H1 (cell line): Measurements from ENCODE around the gene SMIM38. TPM values are rescaled to one million over a fixed set of nuclear protein-coding genes. Genes with fewer than 3 reads are reported as not detected.

Experiments used
- CTCF ChIA-PET: fragments of 300-600 bp; sonication (Branson Sonifier 250); formaldehyde crosslinking; loops from one replicate; lab custom pipeline; 2021; ENCODE audit not compliant: partially characterized antibody; lab: Charles Lee
- POLR2A ChIA-PET: fragments of 300-600 bp; sonication (Branson Sonifier 250); formaldehyde crosslinking; loops from one replicate; lab custom pipeline; 2021; ENCODE audit warnings: inconsistent platforms; ENCODE audit not compliant: partially characterized antibody; lab: Charles Lee
- DNase-seq, 2 experiments: peaks; one replicate each; pipeline versions ENCODE4 v3.0.0 to v3.0.0-alpha.2; 2010 to 2022; ENCODE audit warnings: low spot score in 2 of 2, low read depth in 1 of 2, mixed read lengths in 1 of 2
- FAIRE-seq: peaks from 2 replicates; lab custom pipeline; 2011; peaks lifted over from hg19 to GRCh38; lab: Jason Lieb, UNC
- H2AFZ ChIP-seq: 2 replicates; pipeline ENCODE4 v1.8.1; 2012; ENCODE audit warnings: low read length, inconsistent platforms
- H2AK5ac ChIP-seq: 2 replicates; pipeline ENCODE4 v1.6.1; 2013; ENCODE audit warnings: low read depth, low read length
- H2BK120ac ChIP-seq: replicated peaks from 2 replicates; pipeline ENCODE3; 2013; ENCODE audit warnings: low read depth, low read length, inconsistent platforms
- H2BK12ac ChIP-seq: 2 replicates; pipeline ENCODE4 v1.6.1; 2013; ENCODE audit warnings: low read depth, low read length
- H2BK15ac ChIP-seq: 2 replicates; pipeline ENCODE4 v1.6.1; 2013; ENCODE audit warnings: low read length
- H2BK20ac ChIP-seq: 2 replicates; pipeline ENCODE4 v1.6.1; 2013; ENCODE audit warnings: low read length
- H2BK5ac ChIP-seq: 2 replicates; pipeline ENCODE4 v1.6.1; 2013; ENCODE audit warnings: low read depth, low read length
- H3K14ac ChIP-seq: 2 replicates; pipeline ENCODE4 v1.6.1; 2013; ENCODE audit warnings: inconsistent platforms; ENCODE audit not compliant: insufficient read length
- H3K18ac ChIP-seq: 2 replicates; pipeline ENCODE4 v1.6.1; 2013; ENCODE audit warnings: low read length; ENCODE audit errors: extremely low read depth
- H3K23ac ChIP-seq: 2 replicates; pipeline ENCODE4 v1.6.1; 2013; ENCODE audit warnings: inconsistent platforms; ENCODE audit not compliant: insufficient read length
- H3K23me2 ChIP-seq: 2 replicates; pipeline ENCODE4 v1.6.1; 2013; ENCODE audit warnings: low read depth, low read length
- H3K27ac ChIP-seq: 2 replicates; pipeline ENCODE4 v1.6.1; 2011; ENCODE audit warnings: low read depth, low read length, inconsistent platforms
- H3K27me3 ChIP-seq, 4 experiments: replicated peaks in 1 of 4; 1 replicate in 1 of 4; 2 replicates in 3 of 4; pipeline versions ENCODE4 v1.6.1 to v1.8.1; 2011 to 2013; ENCODE audit warnings: low read length in 3 of 4, mild to moderate bottlenecking in 3 of 4, inconsistent platforms in 2 of 4, mixed read lengths in 2 of 4, moderate library complexity in 1 of 4; ENCODE audit not compliant: control insufficient read depth in 3 of 4, insufficient read depth in 3 of 4; ENCODE audit errors: extremely low read depth in 1 of 4
- H3K36me3 ChIP-seq, 4 experiments: 2 replicates each; pipeline versions ENCODE4 v1.6.1 to v1.8.1; 2011 to 2013; ENCODE audit warnings: mild to moderate bottlenecking in 4 of 4, low read length in 3 of 4, moderate library complexity in 2 of 4, control low read depth in 1 of 4, inconsistent platforms in 1 of 4; ENCODE audit not compliant: insufficient read depth in 4 of 4, control insufficient read depth in 2 of 4
- H3K4ac ChIP-seq: replicated peaks from 2 replicates; pipeline ENCODE3; 2013; ENCODE audit warnings: low read length, low read depth, mixed read lengths, inconsistent platforms; ENCODE audit not compliant: insufficient read length
- H3K4me1 ChIP-seq, 4 experiments: replicated peaks in 1 of 4; 1 replicate in 1 of 4; 2 replicates in 3 of 4; pipeline versions ENCODE4 v1.6.1 to v1.8.1; 2011 to 2013; ENCODE audit warnings: low read length in 3 of 4, inconsistent platforms in 2 of 4, mixed read lengths in 1 of 4; ENCODE audit not compliant: insufficient read depth in 4 of 4, control insufficient read depth in 3 of 4
- H3K4me2 ChIP-seq, 2 experiments: 2 replicates each; pipeline versions ENCODE4 v1.6.1 to v1.8.1; 2011 to 2013; ENCODE audit warnings: low read depth in 2 of 2, low read length in 2 of 2, control low read depth in 1 of 2, inconsistent platforms in 1 of 2, mild to moderate bottlenecking in 1 of 2; ENCODE audit not compliant: insufficient read depth in 1 of 2
- H3K4me3 ChIP-seq, 4 experiments: fragments of 200-600, 300-600 bp in 1 of 4; sonication (generic), shearing (Covaris generic), sonication (Bioruptor Twin) in 1 of 4; 2 replicates each; pipeline versions ENCODE4 v1.5.1 to v1.8.1; 2011 to 2016; ENCODE audit warnings: low read length in 4 of 4, low read depth in 3 of 4, control low read depth in 2 of 4, inconsistent platforms in 2 of 4, mild to moderate bottlenecking in 2 of 4, mixed read lengths in 1 of 4, moderate library complexity in 1 of 4; ENCODE audit not compliant: insufficient read depth in 2 of 4; ENCODE audit errors: extremely low read depth in 1 of 4
- H3K56ac ChIP-seq: replicated peaks from 2 replicates; pipeline ENCODE3; 2013; ENCODE audit warnings: low read depth, mild to moderate bottlenecking, mixed read lengths, low read length, inconsistent platforms; ENCODE audit not compliant: insufficient read length
- H3K79me1 ChIP-seq: 2 replicates; pipeline ENCODE4 v1.6.1; 2013; ENCODE audit warnings: low read depth, low read length, control low read depth
- H3K79me2 ChIP-seq, 2 experiments: 2 replicates each; pipeline versions ENCODE4 v1.6.1 to v1.8.1; 2012 to 2013; ENCODE audit warnings: low read length in 2 of 2, mild to moderate bottlenecking in 2 of 2, inconsistent platforms in 1 of 2; ENCODE audit not compliant: insufficient read depth in 2 of 2, control insufficient read depth in 1 of 2
- H3K9ac ChIP-seq, 4 experiments: replicated peaks in 1 of 4; 1 replicate in 1 of 4; 2 replicates in 3 of 4; pipeline versions ENCODE4 v1.6.1 to v1.8.1; 2011 to 2013; ENCODE audit warnings: low read depth in 3 of 4, low read length in 3 of 4, control low read depth in 2 of 4, mild to moderate bottlenecking in 2 of 4, moderate library complexity in 2 of 4, inconsistent platforms in 1 of 4; ENCODE audit errors: extremely low read depth in 1 of 4
- H3K9me3 ChIP-seq, 2 experiments: 2 replicates each; pipeline versions ENCODE4 v1.6.1 to v1.8.1; 2012 to 2013; ENCODE audit warnings: mild to moderate bottlenecking in 2 of 2, moderate library complexity in 2 of 2, control low read depth in 1 of 2, inconsistent platforms in 1 of 2, low read depth in 1 of 2, low read length in 1 of 2, mixed read lengths in 1 of 2; ENCODE audit not compliant: insufficient read depth in 2 of 2
- H4K20me1 ChIP-seq, 2 experiments: replicated peaks in 1 of 2; 2 replicates each; pipeline versions ENCODE3 to v1.8.1; 2011 to 2013; ENCODE audit warnings: inconsistent platforms in 2 of 2, low read length in 2 of 2, mild to moderate bottlenecking in 1 of 2; ENCODE audit not compliant: insufficient read depth in 2 of 2, control insufficient read depth in 1 of 2
- H4K5ac ChIP-seq: 2 replicates; pipeline ENCODE4 v1.6.1; 2013; ENCODE audit warnings: low read length, low read depth, mixed read lengths, inconsistent platforms; ENCODE audit not compliant: insufficient read length
- H4K8ac ChIP-seq: 2 replicates; pipeline ENCODE4 v1.8.0; 2013; ENCODE audit warnings: mild to moderate bottlenecking, moderate library complexity, low read length, inconsistent platforms; ENCODE audit not compliant: insufficient read depth; ENCODE audit errors: extremely low read depth
- H4K91ac ChIP-seq: replicated peaks from 2 replicates; pipeline ENCODE3; 2013; ENCODE audit warnings: low read length, mixed read lengths, inconsistent platforms; ENCODE audit not compliant: insufficient read length
- ASH2L ChIP-seq: fragments of 200-600, 300-600 bp; sonication (generic); IDR thresholded peaks from one replicate; pipeline ENCODE4 v1.7.1; 2017; ENCODE audit warnings: low read length
- GTF2F1 ChIP-seq: IDR thresholded peaks from 2 replicates; pipeline ENCODE4 v1.6.1; 2012; ENCODE audit warnings: low read depth, low read length, improper control_type of control experiment, borderline replicate concordance
- JUN ChIP-seq: IDR thresholded peaks from 2 replicates; pipeline ENCODE4 v1.6.1; 2011; ENCODE audit warnings: low read depth, mild to moderate bottlenecking, improper control_type of control experiment, low read length
- JUND ChIP-seq: IDR thresholded peaks from 2 replicates; pipeline ENCODE4 v1.6.1; 2011; ENCODE audit warnings: mild to moderate bottlenecking, improper control_type of control experiment, low read length
- KDM5A ChIP-seq: fragments of 200-600 bp; IDR thresholded peaks from 2 replicates; pipeline ENCODE4 v1.7.1; 2012; ENCODE audit warnings: mild to moderate bottlenecking, low read length, inconsistent platforms, mixed read lengths
- MAFK ChIP-seq: IDR thresholded peaks from 2 replicates; pipeline ENCODE4 v1.6.1; 2012; ENCODE audit warnings: low read depth, mild to moderate bottlenecking, improper control_type of control experiment, low read length
- TAF1 ChIP-seq: IDR thresholded peaks from 2 replicates; pipeline ENCODE4 v1.6.1; 2011; ENCODE audit warnings: mild to moderate bottlenecking, low read depth, low read length
- TBP ChIP-seq: IDR thresholded peaks from 2 replicates; pipeline ENCODE4 v1.6.1; 2011; ENCODE audit warnings: low read depth, low read length, improper control_type of control experiment
- WGBS, 2 experiments: shearing (Covaris generic) in 1 of 2; methylation state at CpG; one replicate each; pipeline versions ENCODE4 v1.1.6 to v1.1.7; 2013 to 2015; ENCODE audit warnings: low lambda C conversion rate in 2 of 2, mixed read lengths in 2 of 2, inconsistent platforms in 1 of 2, low coverage in 1 of 2, missing lambda C conversion rate in 1 of 2; ENCODE audit not compliant: insufficient replicate concordance in 2 of 2, insufficient coverage in 1 of 2, insufficient read length in 1 of 2; ENCODE audit errors: extremely low coverage in 1 of 2, missing lambda C conversion rate in 1 of 2; 5-methylcytosine and 5-hydroxymethylcytosine counted together
- polyA plus RNA-seq, 7 experiments: library from polyadenylated mRNA; depleted of rRNA in 3 of 7; stranded (reverse) in 5 of 7; unstranded in 2 of 7; fragments of >200 nt in 5 of 7; fragments of 200-250 nt in 2 of 7; gene quantifications; 1 replicate in 5 of 7; 2 replicates in 1 of 7; 4 replicates in 1 of 7; pipeline versions ENCODE4 v1.2.1 to v1.2.3, GENCODE V29; 2011 to 2013; ENCODE audit warnings: missing spikeins in 2 of 7, mixed read lengths in 2 of 7
- total RNA-seq: library from RNA; stranded (reverse); fragmentation: NEBNext Ultra II Directional; extraction: Animal tissue kit (Norgen Biotek cat#: 25700); gene quantifications from 2 replicates; pipeline ENCODE4 v1.2.1, GENCODE V29; 2021
- TF ChIP-seq, protein P1 (sequence below): IDR thresholded peaks from 2 replicates; pipeline ENCODE4 v1.6.1; 2012; ENCODE audit warnings: inconsistent platforms

Gene SMIM38
- total and polyA plus RNA-seq, 2 of the 8 experiments (the other 6 are each of a cell fraction or from before 2014, with no cell fraction given), result 0.17 to 0.20 TPM

DNA sequence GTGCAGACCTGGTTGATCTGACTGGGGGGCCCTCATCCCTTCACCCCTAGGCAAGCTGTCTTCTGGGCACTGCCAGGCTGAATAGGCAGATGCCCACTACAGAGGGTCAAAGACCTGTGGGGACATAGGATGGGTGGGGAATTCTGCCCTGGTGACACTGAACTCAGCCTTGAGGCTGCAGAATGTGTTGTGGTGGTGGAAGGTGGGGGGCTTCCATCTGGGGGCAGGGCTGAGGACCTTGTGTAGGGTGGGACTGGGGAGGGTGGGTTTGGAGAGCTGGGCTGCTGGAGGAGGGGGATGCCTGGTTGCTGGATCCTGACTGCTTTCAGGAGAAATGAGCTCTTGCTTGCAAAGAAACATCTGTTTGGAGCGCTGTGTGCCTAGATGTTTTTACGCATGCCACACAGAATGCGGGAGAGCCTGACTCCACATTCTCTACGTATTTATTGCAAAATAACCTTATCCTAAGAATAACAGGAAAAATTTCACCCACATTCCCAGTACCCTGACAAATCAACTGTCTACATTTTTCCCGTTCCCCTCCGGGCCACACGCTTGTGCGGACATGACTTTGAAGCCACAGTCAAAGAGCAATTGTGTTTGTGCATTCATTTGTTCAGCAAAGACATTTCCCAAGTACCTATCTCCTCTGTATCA, 18.3 kb downstream of the SMIM38 start:
- H3K79me2 ChIP-seq, result no peaks in the 10 kb centered on the region
- no peak overlapping the region for H4K91ac ChIP-seq
- no peak overlapping the region for H3K4ac ChIP-seq
- H3K79me1 ChIP-seq, result no peaks in the 10 kb centered on the region
- no peak for DNase-seq
- no peaks in the 10 kb centered on the region for H3K23me2 ChIP-seq
- no peak overlapping the region for H2BK15ac ChIP-seq
- H3K9ac ChIP-seq, result no peak overlapping the region
- H3K27ac ChIP-seq, result no peak overlapping the region
- H3K23ac ChIP-seq, result no peak overlapping the region
- TF ChIP-seq KDM5A, result no peak
- TF ChIP-seq GTF2F1, result no peak
- TF ChIP-seq JUND, result no peak
- TF ChIP-seq, protein P1, sequence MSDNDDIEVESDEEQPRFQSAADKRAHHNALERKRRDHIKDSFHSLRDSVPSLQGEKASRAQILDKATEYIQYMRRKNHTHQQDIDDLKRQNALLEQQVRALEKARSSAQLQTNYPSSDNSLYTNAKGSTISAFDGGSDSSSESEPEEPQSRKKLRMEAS, result no peak
- no peak for TF ChIP-seq ASH2L
- no peak for TF ChIP-seq TAF1
- TF ChIP-seq MAFK, result no peak
- no peak for TF ChIP-seq TBP
- TF ChIP-seq JUN, result no peak
- TF ChIP-seq, all 59 proteins: peak for 0
- no peak overlapping the region for H3K14ac ChIP-seq
- no peaks in the 10 kb centered on the region for H4K20me1 ChIP-seq
- no peak overlapping the region for H2AFZ ChIP-seq
- no peak overlapping the region for H3K4me2 ChIP-seq
- WGBS, 2 experiments, result 94% methylated on average over 8 of the region's 8 CpGs; no CpG with 5 or more reads in 1 of the 2 experiments
- FAIRE-seq, result no peak
- POLR2A ChIA-PET, result no interaction called here
- H4K5ac ChIP-seq, result no peak overlapping the region
- no peak overlapping the region for H2AK5ac ChIP-seq
- H2BK12ac ChIP-seq, result no peak overlapping the region
- no peak overlapping the region for H3K18ac ChIP-seq
- H3K56ac ChIP-seq, result no peak overlapping the region
- H3K4me3 ChIP-seq, result no peak overlapping the region
- no peaks in the 10 kb centered on the region for H3K27me3 ChIP-seq
- peaks cover 0 to 8% of the 10 kb centered on the region in 2 experiments; a peak in 1 of 4 replicates for H3K9me3 ChIP-seq
- H3K36me3 ChIP-seq, result no peaks in the 10 kb centered on the region
- CTCF ChIA-PET, result interaction anchor here (1.1 kb wide), 1 partner anchor 18 kb away, joined by 4 read pairs; the partner anchor contains the start of gene SMIM38
- H2BK5ac ChIP-seq, result no peak overlapping the region
- no peak overlapping the region for H4K8ac ChIP-seq
- no peaks in the 10 kb centered on the region for H3K4me1 ChIP-seq
- H2BK120ac ChIP-seq, result no peak overlapping the region
- H2BK20ac ChIP-seq, result no peak overlapping the region
